Jurkat, Clone E6-1 (cell line): ENCODE measurements around the gene TMEM100.

ENCODE experiments used
- DNase-seq: peaks from one replicate; pipeline ENCODE4 v3.0.0-alpha.2; 2011; ENCODE audit warnings: low read depth, low spot score
- H3K4me3 ChIP-seq: 2 replicates; pipeline ENCODE4 v1.5.1; 2011; ENCODE audit warnings: mild to moderate bottlenecking, low read length, control low read depth, moderate library complexity

TMEM100 gene

DNA sequence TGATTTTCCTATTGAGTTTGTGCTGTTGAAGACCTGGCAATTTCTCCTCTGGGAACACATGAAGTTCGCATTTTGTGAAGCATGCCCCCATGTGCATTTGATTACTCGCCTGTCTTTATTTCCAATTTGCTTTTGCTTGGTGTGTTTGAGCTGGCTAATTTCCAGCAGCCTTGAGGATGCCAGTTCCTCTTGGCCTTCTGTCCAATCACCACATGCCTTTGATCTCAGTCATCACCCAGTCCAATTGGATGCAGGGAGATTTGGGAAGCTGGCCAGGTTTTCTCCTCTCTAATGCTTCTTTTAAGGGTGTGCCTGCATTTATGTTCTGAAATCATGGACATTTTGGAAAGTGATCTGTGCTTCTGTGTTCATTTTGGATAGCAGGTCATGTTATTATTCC, 3.8 kb upstream of the TMEM100 start:
- DNase-seq = no peak
- no peak overlapping the region for H3K4me3 ChIP-seq

DNA sequence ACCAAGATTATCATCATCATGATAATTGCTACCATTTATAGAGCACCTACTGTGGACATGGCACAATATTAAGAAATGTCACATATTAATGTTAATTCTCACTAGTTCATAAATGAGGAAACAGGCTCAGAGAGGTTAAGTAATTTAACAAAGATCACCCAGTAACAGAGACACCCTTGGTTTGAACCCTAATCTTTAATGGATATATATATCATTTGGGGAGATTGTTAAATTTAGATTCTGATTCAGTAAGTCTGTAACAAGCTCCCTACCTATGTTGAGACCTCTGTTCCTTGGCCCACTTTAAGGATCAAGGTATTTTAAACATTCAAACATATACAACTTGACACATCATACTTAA, 804 bp upstream of the TMEM100 start:
- DNase-seq = no peak
- no peak overlapping the region for H3K4me3 ChIP-seq

DNA sequence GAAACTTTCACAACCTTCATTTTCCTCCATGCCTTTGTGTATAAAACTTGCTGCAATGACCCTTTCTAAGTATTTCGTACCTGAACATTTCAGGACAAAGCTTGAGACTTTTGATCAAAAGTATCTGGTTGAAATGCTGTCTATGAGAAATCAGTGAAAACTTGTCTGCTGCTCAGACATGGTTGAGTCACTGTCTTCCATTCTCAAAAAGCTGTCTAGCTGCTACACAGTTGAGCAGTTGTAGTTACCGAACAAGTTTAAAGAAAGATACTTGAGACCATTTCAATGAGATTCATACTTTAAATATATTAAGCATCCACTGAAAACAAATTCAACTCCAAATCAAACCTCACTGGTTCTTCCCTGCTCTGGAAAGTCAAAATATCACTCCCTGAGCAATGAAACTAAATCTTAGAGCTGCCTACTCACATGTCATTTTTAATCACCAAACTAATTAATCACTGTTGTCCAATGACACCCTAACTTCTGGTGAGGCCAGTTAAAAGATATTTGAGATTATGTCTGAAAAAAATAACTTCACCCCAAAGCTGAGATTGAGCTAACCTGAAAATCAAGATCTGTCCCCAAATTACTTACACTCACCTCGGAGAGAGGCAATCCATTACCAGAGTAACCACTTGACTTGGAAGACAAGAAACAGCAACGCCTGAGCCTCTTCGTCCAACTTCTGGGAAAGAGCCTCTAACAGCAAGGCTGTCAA, 488 bp downstream of the TMEM100 start:
- no peak overlapping the region for H3K4me3 ChIP-seq
- DNase-seq = no peak

- H3K4me3 ChIP-seq = no peak overlapping the region
- DNase-seq = no peak
Measured at GRCh38 chr17:55720919-55721836, 1.5 kb downstream of the TMEM100 start.

DNA sequence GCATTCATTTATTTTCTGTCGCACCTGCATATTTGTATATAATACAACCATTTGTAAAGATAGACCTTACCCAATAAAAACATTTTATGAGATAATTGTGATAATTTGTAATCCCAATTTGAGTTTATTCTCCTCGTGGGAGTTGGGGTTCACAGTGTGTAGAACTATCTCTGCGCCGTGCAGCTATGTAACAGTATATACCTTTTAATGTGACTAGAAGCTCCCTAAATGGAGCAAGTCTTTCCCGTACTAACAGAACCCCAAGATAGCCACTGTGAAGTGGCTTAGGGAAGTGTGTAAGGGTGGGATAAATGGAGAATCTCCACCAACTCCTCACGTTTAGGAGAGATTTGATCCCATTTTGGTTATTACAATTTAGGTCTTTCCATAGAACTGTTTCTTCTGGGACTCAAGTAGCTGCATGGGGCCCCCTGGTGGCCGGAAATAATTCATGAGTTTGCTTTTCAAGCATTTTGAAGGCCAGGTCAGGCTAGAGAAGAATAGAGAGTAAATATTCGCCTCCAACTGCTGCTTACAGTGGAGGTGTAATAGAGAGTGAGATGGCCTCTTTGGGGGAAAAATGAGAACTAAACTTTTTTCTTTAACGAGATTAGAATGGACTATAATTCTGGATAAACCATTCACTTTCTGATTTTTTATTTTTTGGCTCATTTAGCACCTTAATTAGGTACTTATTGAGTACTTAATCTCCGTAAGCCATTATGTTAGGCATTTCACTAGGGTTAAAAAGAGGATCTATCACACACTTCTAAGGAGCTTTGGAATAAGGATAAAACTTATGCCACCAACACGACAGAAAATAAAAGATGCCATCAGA, 4.5 kb downstream of the TMEM100 start:
- no peak overlapping the region for H3K4me3 ChIP-seq
- DNase-seq = peak; percentile 60

- H3K4me3 ChIP-seq = no peak overlapping the region
- DNase-seq = no peak
Measured at GRCh38 chr17:55717432-55717831, 5.2 kb downstream of the TMEM100 start.

- no peak for DNase-seq
- no peak overlapping the region for H3K4me3 ChIP-seq
Measured at GRCh38 chr17:55710829-55711496, 11.7 kb downstream of the TMEM100 start.

GRCh38 chr17:55710410-55710809, 12.3 kb downstream of the TMEM100 start:
- DNase-seq = no peak
- no peak overlapping the region for H3K4me3 ChIP-seq

GRCh38 chr17:55709984-55710383, 12.7 kb downstream of the TMEM100 start:
- DNase-seq = no peak
- H3K4me3 ChIP-seq = no peak overlapping the region

DNA sequence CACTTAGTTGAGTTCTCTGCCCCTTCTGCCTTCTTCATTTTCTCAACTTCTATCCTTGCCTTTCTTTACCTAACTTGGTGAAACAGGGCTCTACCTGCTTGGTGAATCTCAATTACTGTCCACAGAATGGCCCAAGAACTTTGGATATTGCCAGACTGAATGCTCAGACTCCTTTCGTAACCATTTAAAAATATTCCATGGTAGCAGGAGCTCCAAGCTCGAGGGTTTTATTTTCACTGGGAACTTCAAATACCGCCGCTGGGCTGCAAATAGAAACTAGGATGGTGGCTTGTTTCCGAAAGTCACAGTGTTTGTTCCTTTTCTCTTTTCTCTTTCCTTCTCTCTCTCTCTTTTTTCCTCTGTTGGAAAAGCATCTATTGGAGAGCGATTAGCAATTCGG, 13.2 kb downstream of the TMEM100 start:
- H3K4me3 ChIP-seq = no peak overlapping the region
- DNase-seq = no peak

DNA sequence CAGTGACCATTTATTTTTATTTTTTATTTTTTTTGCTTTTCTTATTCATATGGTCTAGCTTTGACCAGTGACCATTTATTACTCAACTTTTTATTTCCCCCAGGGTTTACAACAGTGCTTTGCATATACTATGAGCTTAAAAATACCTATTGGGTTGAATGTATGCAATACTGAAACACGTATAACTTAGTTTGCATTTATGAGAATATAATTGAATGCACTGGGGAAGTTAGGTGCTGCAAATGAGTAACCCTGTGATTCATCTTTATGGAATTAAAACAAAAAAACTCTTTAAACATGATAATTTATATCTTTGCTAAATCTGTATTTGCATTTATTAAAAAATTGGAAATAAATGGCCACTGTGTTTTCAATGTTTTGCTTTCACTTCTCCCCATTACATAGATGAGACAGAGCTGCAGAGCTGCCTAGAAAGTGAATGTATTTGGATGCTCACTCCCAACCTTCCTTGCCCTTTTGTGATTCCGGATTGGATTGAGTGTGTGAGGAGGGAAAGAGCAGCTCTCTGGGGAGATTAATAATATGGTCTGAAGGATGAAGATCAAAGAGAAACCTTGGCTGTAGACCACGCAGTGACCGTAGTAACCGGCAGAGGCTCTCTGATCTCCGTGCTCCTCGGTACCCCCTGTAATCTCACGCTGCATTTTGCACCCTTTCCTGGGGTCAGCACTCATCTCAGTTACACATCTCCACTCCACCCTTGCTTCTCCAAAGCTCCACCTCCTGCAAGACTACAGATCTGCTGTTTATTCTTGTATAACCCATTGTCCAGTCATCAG, 14.3 kb downstream of the TMEM100 start:
- no peak overlapping the region for H3K4me3 ChIP-seq
- DNase-seq = no peak

- no peak overlapping the region for H3K4me3 ChIP-seq
- no peak for DNase-seq
Measured at GRCh38 chr17:55706808-55707773, 15.6 kb downstream of the TMEM100 start.

GRCh38 chr17:55705847-55706246, 16.8 kb downstream of the TMEM100 start:
- DNase-seq = no peak
- H3K4me3 ChIP-seq = no peak overlapping the region

- no peak for DNase-seq
- no peak overlapping the region for H3K4me3 ChIP-seq
Measured at GRCh38 chr17:55704401-55704800, 18.3 kb downstream of the TMEM100 start.

DNA sequence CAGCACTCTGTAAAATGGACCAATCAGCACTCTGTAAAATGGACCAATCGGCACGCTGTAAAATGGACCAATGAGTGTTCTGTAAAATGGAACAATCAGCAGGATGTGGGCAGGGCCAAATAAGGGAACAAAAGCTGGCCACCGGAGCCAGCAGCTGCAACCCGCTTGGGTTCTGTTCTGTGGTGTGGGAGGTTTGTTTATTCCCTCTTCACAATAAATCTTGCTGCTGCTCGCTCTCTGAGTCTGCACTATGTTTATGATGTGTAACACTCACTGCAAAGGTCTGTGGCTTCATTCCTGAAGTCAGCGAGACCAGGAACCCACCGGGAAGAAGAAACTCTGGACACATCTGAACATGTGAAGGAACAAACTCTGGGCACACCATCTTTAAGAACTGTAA, 20.5 kb downstream of the TMEM100 start:
- DNase-seq = no peak
- H3K4me3 ChIP-seq = no peak overlapping the region

DNA sequence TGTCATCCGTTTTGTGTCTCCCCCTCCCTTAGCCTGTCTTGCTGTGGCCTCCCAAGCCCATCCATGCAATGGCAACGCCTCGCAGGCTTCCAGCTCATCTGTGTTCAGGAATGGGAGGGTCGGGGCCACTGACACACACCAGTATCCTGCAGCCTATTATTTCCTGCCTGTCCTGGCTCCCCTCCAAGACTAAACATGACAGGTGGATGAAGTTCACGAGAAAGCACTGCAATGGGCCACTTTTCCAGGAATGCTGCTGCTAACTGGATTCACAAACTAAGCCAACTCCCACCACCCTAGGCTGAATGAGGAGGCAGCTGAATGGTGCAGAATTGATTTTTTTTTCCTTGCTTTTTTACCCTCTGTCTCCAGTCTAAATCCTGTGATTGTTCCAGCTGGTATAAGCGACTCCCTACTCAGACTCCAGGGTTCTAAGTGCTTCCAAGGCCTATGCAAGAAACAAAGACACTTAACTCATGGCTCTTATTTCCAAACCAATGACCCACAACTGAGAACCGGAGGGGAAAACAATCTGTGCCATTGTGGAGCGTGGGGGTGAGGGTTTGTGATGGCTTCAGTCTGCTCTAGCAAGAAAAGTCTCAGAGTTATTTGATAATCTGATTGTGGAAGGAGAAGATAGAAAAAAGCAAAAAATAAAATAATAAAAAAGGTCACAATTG, 23.3 kb downstream of the TMEM100 start:
- no peak for DNase-seq
- H3K4me3 ChIP-seq = no peak overlapping the region
